ENCODE measurements around the gene TSPAN6.

The TSPAN6 gene

GRCh38 chrX:100636321-100636991 lies at the start of gene TSPAN6:
Gene TSPAN6 (minus strand): TSS chrX:100636806. CDS start chrX:100636694, 112 bp downstream.
- in situ Hi-C loops (cut with HindIII; ENCODE audit: low sequenced_read_pairs), result loop anchor here (5.0 kb wide), 2 partner anchors 59 to 71 kb away; no protein-coding TSS in a partner anchor

- in situ Hi-C loops (cut with HindIII; ENCODE audit: low sequenced_read_pairs), result no loop called here
Measured at GRCh38 chrX:100685997-100686305, 49.3 kb upstream of the TSPAN6 start.

GRCh38 chrX:100685284-100685996 lies 48.8 kb upstream of the TSPAN6 start:
- in situ Hi-C loops (cut with HindIII; ENCODE audit: low sequenced_read_pairs), result no loop called here

GRCh38 chrX:100682939-100683338 lies 46.3 kb upstream of the TSPAN6 start:
- in situ Hi-C loops (cut with HindIII; ENCODE audit: low sequenced_read_pairs), result no loop called here

GRCh38 chrX:100681599-100681998 lies 45.0 kb upstream of the TSPAN6 start:
- in situ Hi-C loops (cut with HindIII; ENCODE audit: low sequenced_read_pairs), result no loop called here

GRCh38 chrX:100680756-100681155 lies 44.1 kb upstream of the TSPAN6 start:
- in situ Hi-C loops (cut with HindIII; ENCODE audit: low sequenced_read_pairs), result no loop called here

- in situ Hi-C loops (cut with HindIII; ENCODE audit: low sequenced_read_pairs), result no loop called here
Measured at GRCh38 chrX:100677611-100678181, 41.1 kb upstream of the TSPAN6 start.

- in situ Hi-C loops (cut with HindIII; ENCODE audit: low sequenced_read_pairs), result loop anchor here (5.0 kb wide), 1 partner anchor 33 kb away; no protein-coding TSS in a partner anchor
Measured at GRCh38 chrX:100674705-100675104, 38.1 kb upstream of the TSPAN6 start.

- in situ Hi-C loops (cut with HindIII; ENCODE audit: low sequenced_read_pairs), result loop anchor here (5.0 kb wide), 1 partner anchor 34 kb away; no protein-coding TSS in a partner anchor
Measured at GRCh38 chrX:100673397-100673953, 36.9 kb upstream of the TSPAN6 start.

- in situ Hi-C loops (cut with HindIII; ENCODE audit: low sequenced_read_pairs), result loop anchor here (5.0 kb wide), 1 partner anchor 34 kb away; no protein-coding TSS in a partner anchor
Measured at GRCh38 chrX:100672966-100673365, 36.4 kb upstream of the TSPAN6 start.

GRCh38 chrX:100663642-100664041 lies 27.0 kb upstream of the TSPAN6 start:
- in situ Hi-C loops (cut with HindIII; ENCODE audit: low sequenced_read_pairs), result no loop called here

GRCh38 chrX:100662796-100663195 lies 26.2 kb upstream of the TSPAN6 start:
- in situ Hi-C loops (cut with HindIII; ENCODE audit: low sequenced_read_pairs), result no loop called here

GRCh38 chrX:100662170-100662569 lies 25.6 kb upstream of the TSPAN6 start:
- in situ Hi-C loops (cut with HindIII; ENCODE audit: low sequenced_read_pairs), result no loop called here

- in situ Hi-C loops (cut with HindIII; ENCODE audit: low sequenced_read_pairs), result no loop called here
Measured at GRCh38 chrX:100659431-100660137, 23.0 kb upstream of the TSPAN6 start.

GRCh38 chrX:100658941-100659381 lies 22.4 kb upstream of the TSPAN6 start:
- in situ Hi-C loops (cut with HindIII; ENCODE audit: low sequenced_read_pairs), result no loop called here

- in situ Hi-C loops (cut with HindIII; ENCODE audit: low sequenced_read_pairs), result no loop called here
Measured at GRCh38 chrX:100654261-100654660, 17.7 kb upstream of the TSPAN6 start.

- in situ Hi-C loops (cut with HindIII; ENCODE audit: low sequenced_read_pairs), result no loop called here
Measured at GRCh38 chrX:100652266-100652665, 15.7 kb upstream of the TSPAN6 start.

GRCh38 chrX:100650841-100651240 lies 14.2 kb upstream of the TSPAN6 start:
- in situ Hi-C loops (cut with HindIII; ENCODE audit: low sequenced_read_pairs), result no loop called here

GRCh38 chrX:100649550-100650356 lies 13.1 kb upstream of the TSPAN6 start:
- in situ Hi-C loops (cut with HindIII; ENCODE audit: low sequenced_read_pairs), result no loop called here

All from endothelial cell of hepatic sinusoid (primary cell).